Neural progenitor cell (in vitro differentiated cells): ENCODE data around the gene FUZ.

Experiments
- CTCF ChIP-seq: fragments of 200-600 bp; sonication (generic); IDR thresholded peaks from 2 replicates; pipeline ENCODE4 v1.5.1; 2017; ENCODE audit warnings: antibody characterized with exemption, mild to moderate bottlenecking
- EZH2 ChIP-seq: fragments of 200-600 bp; sonication (generic); IDR thresholded peaks from 2 replicates; pipeline ENCODE4 v1.6.1; 2017; ENCODE audit warnings: antibody characterized with exemption, mild to moderate bottlenecking, moderate library complexity

DNA sequence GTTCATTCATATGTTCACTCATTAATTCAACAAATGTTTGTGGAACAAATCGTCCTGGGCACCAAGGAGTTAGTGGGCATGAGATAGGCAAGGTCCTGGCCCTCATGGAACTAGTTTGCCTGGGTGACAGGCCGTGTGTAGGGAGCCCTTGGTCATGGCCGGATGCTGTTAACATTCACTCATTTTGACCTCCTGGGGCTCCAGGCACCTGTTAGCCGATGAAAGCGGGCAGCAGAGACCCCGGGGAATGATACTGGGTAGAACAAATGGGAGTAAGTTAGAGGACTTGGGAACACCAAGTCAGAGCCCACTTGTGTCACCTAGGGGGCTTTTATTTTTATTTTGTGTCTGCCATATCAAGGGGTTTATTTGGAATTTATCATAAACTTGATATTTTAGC is 11.6 kb upstream of the FUZ start:
- no peak for TF ChIP-seq CTCF
- TF ChIP-seq EZH2 = no peak
